ENCODE results near the gene OR10H1.
"Not testable (repeated sequence)": the region's sequence is repeated elsewhere in the genome, so short reads cannot be mapped to it uniquely, and the experiment has no call there.

OR10H1 gene

DNA sequence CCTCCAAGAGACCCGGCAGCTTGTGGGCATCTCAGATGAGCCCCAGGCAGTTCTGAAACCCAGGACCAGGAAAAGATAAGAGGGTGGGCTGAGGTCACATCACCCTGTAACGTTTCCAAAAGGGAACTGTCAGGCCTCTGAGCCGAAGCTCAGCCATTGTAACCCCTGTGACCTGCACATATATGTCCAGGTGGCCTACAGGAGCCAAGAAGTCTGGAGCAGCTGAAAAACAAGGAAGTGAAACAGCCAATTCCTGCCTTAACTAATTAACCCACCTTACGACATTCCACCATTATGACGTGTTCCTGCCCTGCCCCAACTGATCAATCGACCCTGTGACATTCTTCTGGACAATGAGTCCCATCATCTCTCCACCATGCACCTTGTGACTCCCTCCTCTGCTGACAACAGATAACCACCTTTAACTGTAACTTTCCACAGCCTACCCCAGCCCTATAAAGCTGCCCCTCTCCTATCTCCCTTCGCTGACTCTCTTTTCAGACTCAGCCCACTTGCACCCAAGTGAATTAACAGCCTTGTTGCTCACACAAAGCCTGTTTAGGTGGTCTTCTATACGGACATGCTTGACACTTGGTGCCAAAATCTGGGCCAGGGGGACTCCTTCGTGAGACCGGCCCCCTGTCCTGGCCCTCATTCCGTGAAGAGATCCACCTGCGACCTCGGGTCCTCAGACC lies 13.3 kb upstream of the OR10H1 start:
- DNase-seq (ENCODE audit: low spot score), result not testable (repeated sequence)

DNA sequence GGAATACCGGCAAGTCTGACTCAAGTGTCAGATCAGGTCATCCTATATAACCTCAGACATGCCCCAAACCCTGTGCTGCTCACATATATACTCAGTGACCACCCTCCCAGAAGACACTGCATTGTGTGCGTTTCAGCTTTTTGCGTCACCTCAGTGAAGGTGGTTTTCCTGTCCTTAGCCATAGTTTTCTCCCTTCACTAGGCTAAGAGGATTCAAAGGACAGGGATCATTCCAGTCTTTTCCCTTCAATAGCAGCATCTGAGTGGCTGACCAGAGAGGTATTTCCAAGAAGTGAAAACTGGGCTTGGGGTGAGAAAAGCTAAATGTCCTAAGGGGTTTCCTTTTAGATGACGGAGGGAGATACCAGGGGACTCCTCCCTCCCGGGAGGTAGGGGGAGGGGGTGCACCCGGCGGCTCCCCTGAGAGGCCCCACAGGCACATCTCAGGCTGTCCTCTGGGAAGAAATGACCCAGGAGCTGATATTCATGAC lies 12.7 kb upstream of the OR10H1 start:
- no peak for DNase-seq (ENCODE audit: low spot score)

DNA sequence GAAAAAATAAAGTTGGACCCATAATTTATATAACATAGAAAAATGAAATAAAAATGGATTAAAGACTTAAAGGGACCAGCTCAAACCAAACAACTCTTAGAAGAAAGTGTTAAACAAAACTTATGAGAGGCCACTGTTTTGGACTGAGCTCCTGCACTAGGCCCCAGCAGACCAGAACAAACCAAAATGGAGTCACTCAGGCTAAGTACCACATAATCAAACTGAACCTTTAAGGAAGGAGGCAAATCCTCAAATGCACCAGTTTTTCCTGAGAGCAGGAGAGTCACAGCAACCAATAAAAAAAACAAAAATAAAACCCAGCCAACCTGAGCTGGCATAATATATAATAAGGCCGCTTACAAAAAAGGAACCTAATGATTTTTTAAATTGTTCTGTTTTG lies 10.3 kb upstream of the OR10H1 start:
- DNase-seq (ENCODE audit: low spot score), result no peak

DNA sequence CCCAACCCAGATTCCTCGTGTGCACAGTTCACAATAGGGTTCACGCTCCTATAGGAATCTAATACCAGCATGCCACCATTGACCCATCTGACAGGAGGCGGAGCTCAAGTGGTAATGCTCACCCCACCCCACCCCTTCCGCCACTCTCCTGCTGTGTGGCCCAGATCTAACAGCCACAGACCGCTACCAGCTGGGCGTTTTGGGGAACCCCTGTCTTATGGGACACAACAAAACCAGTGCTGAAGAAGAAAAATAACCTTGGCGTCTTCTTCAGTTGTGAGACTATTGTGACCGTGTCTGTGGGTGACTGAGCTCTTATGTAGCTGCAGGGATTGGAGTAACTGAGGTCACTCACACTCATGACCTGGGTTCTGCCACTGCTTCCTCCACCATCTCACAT lies 5.2 kb upstream of the OR10H1 start:
- DNase-seq (ENCODE audit: low spot score), result no peak

DNA sequence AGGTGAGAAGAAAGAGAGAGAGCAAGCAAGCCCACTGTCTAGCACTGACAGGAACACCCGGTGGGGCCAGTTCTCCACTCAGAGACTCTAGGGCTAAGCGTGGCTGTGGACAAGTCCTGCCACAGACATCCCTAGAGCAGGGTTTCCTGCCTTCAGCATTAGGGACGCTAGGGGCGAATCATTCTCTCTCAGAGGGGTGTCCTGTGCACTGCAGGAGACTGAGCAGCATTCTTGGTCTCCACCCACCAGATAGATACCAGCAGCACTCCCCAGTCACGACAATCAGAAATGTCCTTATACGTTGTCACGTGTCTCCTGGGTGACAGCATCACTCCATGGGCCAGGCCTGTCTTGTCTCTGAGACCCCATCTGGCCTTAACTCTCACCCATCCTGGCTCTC lies 1.5 kb downstream of the OR10H1 start:
- DNase-seq (ENCODE audit: low spot score), result no peak

DNA sequence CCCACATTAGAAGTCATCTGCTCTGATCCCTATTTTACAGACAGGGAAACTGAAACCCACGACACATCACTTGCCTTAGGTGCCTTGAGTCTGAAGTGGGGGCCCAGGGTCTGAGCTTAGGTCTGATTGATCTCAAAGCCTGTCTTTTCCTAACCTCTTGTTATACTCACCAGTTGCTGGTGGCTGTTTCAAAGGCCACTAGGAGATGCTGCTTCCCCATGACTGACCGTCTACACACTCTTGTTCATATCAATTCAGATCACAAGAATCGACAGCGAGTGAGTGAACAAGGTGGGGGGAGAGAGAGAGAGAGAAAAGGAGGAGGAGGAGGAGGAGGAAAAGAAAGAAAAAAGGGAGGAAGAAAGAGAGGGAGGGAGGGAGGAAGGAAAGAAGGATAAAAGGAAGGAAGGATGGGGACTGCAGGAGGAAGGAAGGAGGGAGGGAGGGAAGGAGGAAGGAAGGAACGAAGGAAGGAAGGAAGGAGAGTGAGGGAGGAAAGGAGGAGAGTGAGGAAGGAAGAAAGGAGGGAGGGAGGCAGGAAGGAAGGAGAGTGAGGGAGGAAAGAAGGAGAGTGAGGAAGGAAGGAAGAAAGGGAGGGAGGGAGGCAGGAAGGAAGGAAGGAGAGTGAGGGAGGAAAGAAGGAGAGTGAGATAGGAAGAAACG lies 3.3 kb downstream of the OR10H1 start:
- DNase-seq (ENCODE audit: low spot score), result no peak

DNA sequence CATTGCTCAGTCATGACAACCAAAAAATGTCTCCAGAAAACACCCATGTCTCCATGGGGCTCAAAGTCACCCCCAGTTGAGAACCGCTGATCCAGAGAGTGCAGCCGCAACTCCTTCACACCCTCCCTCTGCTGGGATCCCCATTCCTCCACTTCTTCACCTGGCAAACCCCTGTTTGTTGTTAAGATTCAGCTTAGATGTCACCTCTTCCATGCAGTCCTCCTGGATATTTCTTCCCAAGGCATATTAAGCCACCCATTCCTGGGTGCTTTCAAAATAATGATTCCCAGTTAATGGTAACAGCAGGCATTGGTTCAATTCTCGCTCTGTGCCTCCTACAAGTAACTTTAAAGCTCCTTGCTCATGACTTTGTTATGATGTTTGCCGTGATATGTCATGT lies 4.0 kb downstream of the OR10H1 start:
- no peak for DNase-seq (ENCODE audit: low spot score)

DNA sequence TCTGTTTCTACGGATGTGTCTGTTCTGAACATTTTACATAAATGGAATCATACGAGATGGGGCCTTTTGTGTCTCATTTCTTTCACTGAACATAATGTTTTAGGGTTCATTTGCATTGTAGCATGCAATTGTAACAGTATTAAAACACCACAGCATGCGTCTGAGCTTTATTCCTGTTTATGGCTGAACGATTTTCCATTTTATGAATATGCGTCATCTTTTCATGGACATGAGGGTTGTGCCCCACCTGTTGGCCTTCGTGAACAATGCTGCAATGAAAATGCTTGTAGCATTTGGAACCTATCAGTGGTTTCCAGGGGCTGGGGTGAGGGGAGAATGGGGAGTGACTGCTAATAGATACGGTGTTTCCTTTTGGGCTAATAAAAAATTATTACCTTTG lies 5.1 kb downstream of the OR10H1 start:
- no peak for DNase-seq (ENCODE audit: low spot score)

DNA sequence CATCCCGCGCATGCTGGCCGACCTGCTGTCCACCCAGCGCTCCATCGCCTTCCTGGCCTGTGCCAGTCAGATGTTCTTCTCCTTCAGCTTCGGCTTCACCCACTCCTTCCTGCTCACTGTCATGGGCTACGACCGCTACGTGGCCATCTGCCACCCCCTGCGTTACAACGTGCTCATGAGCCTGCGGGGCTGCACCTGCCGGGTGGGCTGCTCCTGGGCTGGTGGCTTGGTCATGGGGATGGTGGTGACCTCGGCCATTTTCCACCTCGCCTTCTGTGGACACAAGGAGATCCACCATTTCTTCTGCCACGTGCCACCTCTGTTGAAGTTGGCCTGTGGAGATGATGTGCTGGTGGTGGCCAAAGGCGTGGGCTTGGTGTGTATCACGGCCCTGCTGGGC lies 21.2 kb downstream of the OR10H1 start:
- DNase-seq (ENCODE audit: low spot score), result not testable (repeated sequence)

DNA sequence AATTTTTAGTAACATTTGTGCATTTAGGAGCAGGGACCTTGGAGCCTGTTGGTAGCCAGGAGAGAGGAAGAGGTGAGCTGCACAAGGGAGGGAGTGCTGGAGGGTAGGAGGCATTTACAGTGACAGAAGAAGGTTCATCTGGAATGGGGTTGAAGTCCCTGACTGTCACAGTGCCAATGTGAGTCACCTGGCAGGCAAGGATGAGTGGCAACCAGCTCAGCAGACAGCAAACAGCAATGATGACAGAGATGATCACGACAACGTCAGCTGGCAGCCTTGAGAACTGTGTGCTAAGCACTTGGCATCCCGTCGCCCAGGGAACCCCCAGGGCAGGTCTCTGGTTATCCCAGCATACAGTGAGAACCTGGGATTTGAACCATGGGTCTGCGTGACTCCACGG lies 25.4 kb downstream of the OR10H1 start:
- DNase-seq (ENCODE audit: low spot score), result no peak

DNA sequence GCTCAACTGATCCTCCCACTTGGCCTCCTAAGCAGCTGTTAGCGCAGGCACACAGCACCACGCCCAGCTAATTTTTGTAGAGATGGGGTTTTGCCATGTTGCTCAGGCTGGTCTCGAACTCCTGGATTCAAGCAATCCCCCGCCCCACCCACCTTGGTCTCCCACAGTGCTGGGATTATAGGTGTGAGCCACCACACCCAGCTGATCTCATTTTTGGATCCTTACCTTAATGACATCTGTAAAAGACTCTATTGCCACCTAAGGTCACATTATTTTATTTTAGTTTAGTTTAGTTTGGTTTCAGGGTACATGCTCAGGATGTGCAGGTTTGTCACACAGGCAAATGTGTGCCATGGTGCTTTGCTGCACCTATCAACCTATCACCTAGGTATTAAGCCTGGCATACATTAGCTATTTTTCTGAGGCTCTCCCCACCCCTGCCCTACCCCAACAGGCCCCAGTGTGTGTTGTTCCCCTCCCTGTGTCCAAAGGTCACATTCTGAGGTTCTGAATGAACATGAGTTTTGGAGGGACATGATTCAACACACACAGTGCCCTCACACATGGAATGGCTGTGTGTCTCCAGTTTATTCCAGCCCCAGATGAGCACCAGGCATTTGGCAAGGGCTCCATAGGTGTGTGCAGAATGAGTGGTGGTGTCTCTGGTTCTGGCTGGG lies 26.7 kb downstream of the OR10H1 start:
- DNase-seq (ENCODE audit: low spot score), result no peak

DNA sequence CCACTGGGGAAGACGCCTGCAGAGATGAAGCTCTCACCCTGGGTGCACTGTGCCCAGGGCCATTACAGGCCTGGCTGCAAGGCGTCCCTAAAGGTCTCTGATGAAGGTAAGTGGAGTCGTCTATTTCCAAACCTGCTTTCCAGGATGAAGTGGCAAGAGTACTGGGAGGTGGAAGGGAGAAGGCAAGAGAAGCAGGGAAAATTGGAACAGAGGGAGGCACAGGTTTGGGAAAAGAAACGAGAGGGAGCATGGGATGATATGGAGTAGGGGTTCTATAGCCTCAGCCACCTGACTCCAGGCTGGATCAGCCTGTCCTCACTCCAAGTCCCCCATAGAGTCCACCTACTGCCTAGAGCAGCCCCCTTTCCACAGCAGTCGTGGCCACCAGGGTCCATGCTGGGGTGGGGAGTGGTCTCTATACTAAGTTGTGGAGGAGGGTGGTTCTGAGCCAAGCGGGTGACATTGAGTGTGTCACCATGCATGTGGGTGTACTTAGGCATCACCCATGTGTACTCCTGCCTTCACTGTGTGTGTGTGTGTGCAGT lies 27.8 kb downstream of the OR10H1 start, which contains the start of gene OR10H5:
Gene OR10H5 (plus strand): TSS at position 51 of the 545 bp plus-strand sequence. CDS start 6,388 bp downstream, outside the sequence.
- DNase-seq (ENCODE audit: low spot score), result no peak

DNA sequence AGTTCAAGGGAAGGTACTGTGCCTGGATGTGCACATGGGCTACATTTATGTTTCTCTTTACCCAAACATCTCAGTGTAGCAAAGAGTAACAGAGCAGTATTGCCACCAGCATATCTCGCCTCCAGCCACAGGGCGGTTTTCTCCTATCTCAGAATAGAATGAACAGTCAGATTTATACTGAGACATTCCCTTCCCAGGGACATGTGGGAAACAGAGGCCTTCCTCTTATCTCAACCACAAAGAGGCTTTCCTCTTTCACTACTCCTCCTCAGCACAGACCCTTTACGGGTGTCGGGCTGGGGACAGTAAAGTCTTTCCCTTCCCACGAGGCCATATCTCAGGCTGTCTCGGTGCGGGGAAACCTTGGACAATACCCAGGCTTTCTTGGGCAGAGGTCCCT lies 32.6 kb downstream of the OR10H1 start:
- not testable (repeated sequence) for DNase-seq (ENCODE audit: low spot score)

DNA sequence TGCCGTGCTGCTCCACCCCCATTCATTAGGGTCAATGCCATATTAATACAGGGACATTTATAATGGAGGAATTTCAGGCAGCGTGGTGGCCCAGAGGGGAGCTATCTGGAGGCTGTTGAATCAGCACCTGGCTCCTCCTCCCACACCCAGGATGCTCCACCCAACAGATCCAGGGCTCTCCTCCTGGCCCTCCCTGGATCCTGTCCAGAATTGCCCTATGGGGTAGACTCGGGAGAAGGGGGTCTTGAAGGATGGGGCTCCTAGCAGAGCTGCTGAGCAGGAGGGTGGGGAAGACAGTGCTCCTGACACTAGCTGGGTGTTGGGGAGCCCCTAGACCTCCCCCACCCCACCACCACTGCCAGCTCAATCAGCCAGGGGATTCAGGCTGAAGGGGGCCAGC lies 33.3 kb downstream of the OR10H1 start:
- no peak for DNase-seq (ENCODE audit: low spot score)

DNA sequence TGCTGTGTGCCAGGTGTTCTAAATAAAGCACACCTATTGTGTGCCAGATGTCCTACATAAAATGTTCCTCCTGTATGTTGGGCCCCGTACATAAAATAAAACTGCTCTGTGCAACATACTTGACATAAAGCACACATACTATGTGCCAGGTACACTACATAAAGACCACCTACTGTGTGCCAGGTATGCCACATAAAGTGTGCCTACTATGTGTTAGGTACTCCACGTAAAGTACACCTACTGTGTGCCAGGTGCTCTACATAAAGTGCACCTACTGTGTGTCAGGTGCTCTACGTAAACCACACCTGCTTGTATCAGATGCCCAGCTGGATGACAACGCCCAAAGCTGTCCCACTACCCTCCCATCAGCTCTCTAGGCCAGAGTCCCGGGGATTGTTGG lies 33.8 kb downstream of the OR10H1 start:
- DNase-seq (ENCODE audit: low spot score), result no peak

DNA sequence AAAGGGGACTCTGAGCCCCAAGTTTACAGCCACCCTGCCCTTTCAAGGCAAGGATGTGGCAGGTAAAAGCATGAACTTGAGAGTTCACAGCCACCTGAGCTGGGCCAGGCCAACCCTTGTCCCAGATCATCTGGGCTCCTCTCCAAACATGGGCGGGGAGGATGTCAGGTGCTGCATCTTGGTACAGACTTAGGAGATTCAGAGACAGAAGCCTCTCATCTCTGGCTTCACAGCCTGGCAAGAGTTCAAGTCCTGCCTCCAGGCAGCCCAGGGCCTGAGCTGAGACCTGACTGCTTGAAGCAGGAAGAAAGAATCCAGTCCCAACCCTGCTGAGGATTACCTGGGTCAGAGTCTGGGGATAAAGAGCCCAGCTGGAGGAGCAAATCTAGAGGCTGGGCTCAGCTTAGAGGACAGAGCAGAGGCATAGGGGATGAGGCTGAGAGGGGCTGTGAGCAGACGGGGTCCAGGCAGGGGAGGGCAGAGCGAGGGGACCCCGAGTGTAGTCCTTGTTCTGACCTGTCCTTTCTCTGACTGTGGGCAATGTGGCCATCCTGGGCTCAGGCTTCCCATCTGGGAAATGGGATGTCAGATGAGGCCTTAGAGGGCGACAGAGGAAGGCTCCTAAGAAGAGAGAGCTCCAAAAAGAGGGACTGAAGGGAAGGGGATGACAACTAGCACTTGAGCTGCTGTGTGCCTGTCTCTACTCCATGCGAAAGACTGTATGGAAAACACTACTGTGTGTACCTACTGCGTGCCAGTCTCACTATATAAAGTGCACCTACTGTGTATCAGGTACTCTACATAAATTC lies 34.6 kb downstream of the OR10H1 start:
- DNase-seq (ENCODE audit: low spot score), result no peak

DNA sequence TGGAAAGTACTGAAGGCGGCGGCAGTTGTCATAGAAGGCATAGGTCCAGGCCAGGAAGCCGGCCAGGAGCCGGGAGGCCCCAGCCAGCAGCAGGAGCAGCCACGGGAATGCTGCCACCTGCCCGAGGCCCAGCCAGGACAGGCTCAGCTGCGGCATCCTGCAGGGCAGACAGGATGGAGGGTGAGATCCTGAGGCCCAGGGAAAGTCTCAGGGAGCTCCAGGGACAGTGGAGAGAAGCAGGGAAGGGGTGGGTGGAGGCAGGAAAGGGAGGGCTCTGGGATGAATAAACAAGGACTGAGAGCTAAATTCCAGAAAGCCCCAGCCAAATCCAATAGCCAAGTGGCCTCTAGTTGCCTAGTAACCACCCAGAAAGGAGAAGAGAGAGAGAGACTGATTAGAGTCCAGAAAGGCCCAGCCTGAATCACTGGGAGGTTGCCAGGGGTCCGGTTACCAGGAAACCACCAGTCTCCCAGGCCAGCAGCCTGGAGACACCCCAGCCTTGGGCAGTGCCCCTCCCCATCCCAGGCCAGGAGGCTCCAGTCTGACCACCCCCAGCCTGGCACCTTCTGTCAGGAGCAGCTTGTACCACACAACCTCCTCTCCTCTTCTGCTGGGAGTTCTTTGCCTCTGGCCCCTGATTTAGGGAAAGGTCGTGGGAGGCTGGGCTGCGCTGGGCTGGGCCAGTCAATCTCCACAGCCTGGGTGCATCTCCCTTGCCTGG lies 35.5 kb downstream of the OR10H1 start:
- DNase-seq (ENCODE audit: low spot score), result no peak

DNA sequence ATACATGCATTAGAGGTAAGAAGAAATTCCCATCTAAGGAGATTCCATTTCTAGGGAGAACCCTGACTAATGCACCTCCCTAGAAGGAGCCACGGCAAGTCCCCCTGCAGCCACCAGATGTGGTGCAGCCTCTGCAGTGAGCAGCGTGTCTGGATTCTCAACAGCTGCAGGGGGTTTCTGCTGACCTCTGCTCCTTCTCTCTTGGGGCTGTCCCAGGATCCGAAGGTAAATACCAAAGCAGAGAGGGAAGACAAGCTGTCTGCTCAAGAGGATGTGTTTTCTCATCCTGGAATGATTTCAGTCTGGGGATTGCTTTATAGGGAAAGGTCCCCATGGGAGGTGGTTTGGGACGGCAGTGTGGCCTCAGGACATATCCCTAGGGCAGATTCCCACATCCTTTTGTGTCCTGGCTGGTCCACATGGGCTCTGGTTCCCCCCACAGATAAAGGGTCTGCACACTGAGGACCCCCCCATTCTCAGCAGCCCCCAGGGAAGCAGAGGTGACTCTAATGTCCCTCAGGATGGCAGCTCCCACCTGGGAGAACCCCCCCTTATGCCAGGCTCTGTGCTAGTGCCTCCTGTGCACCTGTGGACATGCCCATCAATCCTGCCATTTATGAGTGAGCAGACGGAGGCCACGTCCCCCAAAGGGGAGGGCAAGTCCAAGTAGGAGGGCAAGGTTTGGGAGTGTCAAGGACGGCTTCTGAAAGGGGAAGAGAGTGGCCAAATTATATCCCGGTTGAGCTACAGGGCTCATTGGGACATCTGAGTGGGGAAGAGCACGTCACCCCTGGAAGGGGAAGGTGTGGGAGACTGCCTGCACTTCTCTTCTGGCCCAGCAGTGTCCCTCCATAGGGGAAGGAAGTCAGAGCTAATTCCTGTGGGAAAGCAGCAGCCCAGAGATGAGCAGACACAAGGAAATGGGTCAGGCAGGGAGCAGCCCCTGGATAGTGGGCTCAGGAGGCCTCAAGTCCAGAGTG lies 38.2 kb downstream of the OR10H1 start:
- DNase-seq (ENCODE audit: low spot score), result no peak

DNA sequence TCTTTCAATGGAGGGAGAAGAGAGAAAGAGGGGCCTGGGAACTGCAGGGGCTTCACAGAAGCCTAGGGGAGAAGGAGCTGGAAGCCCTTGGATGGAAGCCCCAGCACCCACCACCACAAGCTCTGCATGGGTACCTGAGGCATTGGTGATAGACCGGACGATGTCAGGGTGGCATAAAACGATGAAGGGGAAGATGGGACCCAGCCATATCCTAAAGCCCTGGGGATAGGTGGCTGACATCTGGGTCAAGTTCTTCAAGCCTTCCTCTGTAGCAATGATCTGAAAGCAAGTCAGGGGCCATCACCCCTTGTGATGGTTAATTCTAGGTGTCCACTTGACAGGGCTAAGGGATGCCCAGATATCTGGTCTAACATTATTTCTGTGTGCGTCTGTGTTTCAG lies 39.2 kb downstream of the OR10H1 start:
- DNase-seq (ENCODE audit: low spot score), result no peak

DNA sequence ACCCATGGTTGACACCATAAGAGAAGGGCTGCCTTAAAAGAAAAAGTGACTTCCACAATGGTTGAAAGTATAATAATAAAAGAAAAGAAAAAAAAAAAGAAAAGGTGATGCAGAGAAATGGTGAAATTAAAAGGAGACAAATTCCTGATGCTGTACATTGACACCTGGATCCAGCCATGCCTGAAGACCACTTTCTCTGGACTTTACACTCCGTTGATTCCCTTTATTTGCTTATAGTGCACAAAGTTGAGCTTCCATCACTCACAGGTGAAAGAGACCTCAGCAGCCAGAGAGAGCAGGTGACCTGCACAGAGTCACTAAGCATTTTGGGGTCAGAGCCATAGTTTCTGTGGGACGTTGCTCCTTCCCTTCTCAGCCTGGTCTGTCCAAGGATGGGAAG lies 40.2 kb downstream of the OR10H1 start:
- no peak for DNase-seq (ENCODE audit: low spot score)

Data from SK-N-DZ (cell line).